Keratinocyte (primary cell): ENCODE data around the gene PLXND1. TPM values are rescaled to one million over a fixed set of nuclear protein-coding genes. Genes with fewer than 3 reads are reported as not detected.

Experiments used
- DNase-seq: peaks from one replicate; pipeline ENCODE4 v3.0.0-alpha.2; 2011; ENCODE audit warnings: low read depth, missing footprints, low spot score
- FAIRE-seq: peaks from 2 replicates; lab custom pipeline; 2011; peaks lifted over from hg19 to GRCh38; lab: Jason Lieb, UNC
- H2AFZ ChIP-seq: 2 replicates; pipeline ENCODE4 v1.6.0; 2012; ENCODE audit warnings: low read length, control low read depth, inconsistent platforms; ENCODE audit not compliant: control insufficient read depth
- H3K27ac ChIP-seq: 2 replicates; pipeline ENCODE4 v1.5.1; 2011; ENCODE audit warnings: low read length; ENCODE audit not compliant: control insufficient read depth, insufficient read depth
- H3K27me3 ChIP-seq: 3 replicates; pipeline ENCODE4 v1.6.0; 2011; ENCODE audit warnings: low read length; ENCODE audit not compliant: control insufficient read depth, insufficient read depth; ENCODE audit errors: extremely low read depth
- H3K36me3 ChIP-seq, 2 experiments: 2 replicates in 1 of 2; 3 replicates in 1 of 2; pipeline ENCODE4 v1.5.1; 2011; ENCODE audit warnings: low read length in 2 of 2, mild to moderate bottlenecking in 1 of 2; ENCODE audit not compliant: control insufficient read depth in 2 of 2, insufficient read depth in 2 of 2; ENCODE audit errors: extremely low read depth in 1 of 2
- H3K4me1 ChIP-seq: 3 replicates; pipeline ENCODE4 v1.5.1; 2011; ENCODE audit warnings: low read length; ENCODE audit not compliant: control insufficient read depth, insufficient read depth; ENCODE audit errors: extremely low read depth
- H3K4me2 ChIP-seq: 3 replicates; pipeline ENCODE4 v1.6.0; 2011; ENCODE audit warnings: low read depth, low read length; ENCODE audit not compliant: control insufficient read depth, insufficient read depth; ENCODE audit errors: extremely low read depth
- H3K4me3 ChIP-seq, 3 experiments: fragments of 200-600 bp in 1 of 3; sonication (generic) in 1 of 3; 2 replicates in 2 of 3; 3 replicates in 1 of 3; pipeline ENCODE4 v1.5.1; 2011 to 2016; ENCODE audit warnings: low read length in 3 of 3, mild to moderate bottlenecking in 3 of 3, control low read depth in 2 of 3, inconsistent platforms in 1 of 3, low read depth in 1 of 3, mixed read lengths in 1 of 3, mixed run types in 1 of 3, moderate library complexity in 1 of 3; ENCODE audit not compliant: control insufficient read depth in 2 of 3, insufficient read depth in 2 of 3; ENCODE audit errors: extremely low read depth in 1 of 3
- H3K79me2 ChIP-seq: 2 replicates; pipeline ENCODE4 v1.6.0; 2012; ENCODE audit warnings: low read length; ENCODE audit not compliant: control insufficient read depth, insufficient read depth
- H3K9ac ChIP-seq: 3 replicates; pipeline ENCODE4 v1.6.0; 2011; ENCODE audit warnings: low read length; ENCODE audit not compliant: control insufficient read depth, insufficient read depth; ENCODE audit errors: extremely low read depth
- H3K9me1 ChIP-seq: 3 replicates; pipeline ENCODE4 v1.6.0; 2011; ENCODE audit warnings: low read length; ENCODE audit not compliant: control insufficient read depth, insufficient read depth; ENCODE audit errors: extremely low read depth
- H3K9me3 ChIP-seq: 2 replicates; pipeline ENCODE4 v1.5.1; 2012; ENCODE audit warnings: low read depth, low read length; ENCODE audit not compliant: control insufficient read depth
- H4K20me1 ChIP-seq: 3 replicates; pipeline ENCODE4 v1.6.0; 2011; ENCODE audit warnings: low read length; ENCODE audit not compliant: control insufficient read depth, insufficient read depth; ENCODE audit errors: extremely low read depth
- CTCF ChIP-seq, 3 experiments: IDR thresholded peaks in 1 of 3; conservative IDR thresholded peaks in 1 of 3; optimal IDR thresholded peaks in 1 of 3; 2 replicates in 2 of 3; 3 replicates in 1 of 3; pipeline versions ENCODE3 to v1.5.1; 2011; ENCODE audit warnings: low read length in 3 of 3, mild to moderate bottlenecking in 3 of 3, moderate library complexity in 2 of 3, control low read depth in 1 of 3, inconsistent platforms in 1 of 3; ENCODE audit not compliant: insufficient read depth in 2 of 3; ENCODE audit errors: extremely low read depth in 1 of 3
- EZH2 ChIP-seq: IDR thresholded peaks from one replicate; pipeline ENCODE4 v1.6.1; 2012; ENCODE audit warnings: inconsistent platforms, mild to moderate bottlenecking, low read length, moderate library complexity
- dilution Hi-C: fragments of 300-500 bp; cut with MboI; formaldehyde crosslinking; loops from one replicate; pipeline ENCODE4 v1.7.0; 2020; ENCODE audit warnings: low sequenced_read_pairs; ENCODE audit not compliant: extremely low pct_ligation_motif_present
- polyA plus RNA-seq, 5 experiments: library from polyadenylated mRNA; depleted of rRNA in 3 of 5; stranded (reverse) in 3 of 5; stranded (forward) in 1 of 5; unstranded in 1 of 5; fragments of >200 nt; gene quantifications; 1 replicate in 1 of 5; 2 replicates in 3 of 5; 3 replicates in 1 of 5; pipeline versions ENCODE4 v1.2.1 to v1.2.3, GENCODE V29; 2011 to 2012; ENCODE audit warnings: missing spikeins in 2 of 5, low read depth in 1 of 5, low replicate concordance in 1 of 5

Gene PLXND1
- polyA plus RNA-seq, 1 donor (not counting 4 experiments of a cell fraction or from before 2014, with no cell fraction given) = 0.09 TPM

- Histone ChIP-seq H3K9me3 (no peaks in the 10 kb centered on the region), H3K4me2 (no peak overlapping the region), H3K36me3 (no peaks in the 10 kb centered on the region), H4K20me1 (no peaks in the 10 kb centered on the region), H3K9me1 (no peaks in the 10 kb centered on the region), H3K4me1 (no peaks in the 10 kb centered on the region), H3K4me3 (no peak overlapping the region), H3K79me2 (no peaks in the 10 kb centered on the region), H3K9ac (no peak overlapping the region), H3K27me3 (peaks cover 8% of the 10 kb centered on the region), H3K27ac (no peak overlapping the region), H2AFZ (no peak overlapping the region)
- no peak for FAIRE-seq
- dilution Hi-C loops = no loop called here
- no peak for DNase-seq
- no peak for TF ChIP-seq CTCF (optimal IDR thresholded peaks at IDR 0.05 in 1 of 3, IDR thresholded peaks at IDR 0.05 in 1 of 3, conservative IDR thresholded peaks at IDR 0.05 in 1 of 3; ENCODE audit: extremely low read depth in 1 of 3, insufficient read depth in 2 of 3, low read length in 3 of 3)
- TF ChIP-seq EZH2 = no peak
Observed at GRCh38 chr3:129527262-129527661, 79.2 kb downstream of the PLXND1 start.

GRCh38 chr3:129526121-129526900, 80.2 kb downstream of the PLXND1 start:
- TF ChIP-seq CTCF (optimal IDR thresholded peaks at IDR 0.05 in 1 of 3, IDR thresholded peaks at IDR 0.05 in 1 of 3, conservative IDR thresholded peaks at IDR 0.05 in 1 of 3; ENCODE audit: extremely low read depth in 1 of 3, insufficient read depth in 2 of 3, low read length in 3 of 3) (no peak), EZH2 (no peak)
- Histone ChIP-seq H3K27me3 (peaks cover 8% of the 10 kb centered on the region), H3K9ac (no peak overlapping the region), H3K4me2 (no peak overlapping the region), H3K4me1 (no peaks in the 10 kb centered on the region), H2AFZ (no peak overlapping the region), H3K79me2 (no peaks in the 10 kb centered on the region), H4K20me1 (no peaks in the 10 kb centered on the region), H3K36me3 (no peaks in the 10 kb centered on the region), H3K27ac (no peak overlapping the region), H3K9me1 (no peaks in the 10 kb centered on the region), H3K4me3 (no peak overlapping the region), H3K9me3 (no peaks in the 10 kb centered on the region)
- no peak for FAIRE-seq
- dilution Hi-C loops = no loop called here
- no peak for DNase-seq
